ENCODE data around the gene ATP2B3. TPM values are rescaled to one million over a fixed set of nuclear protein-coding genes. Genes with fewer than 3 reads are reported as not detected.

The ATP2B3 gene
- total and polyA plus RNA-seq, 7 experiments from 2014 or later: not detected

DNA sequence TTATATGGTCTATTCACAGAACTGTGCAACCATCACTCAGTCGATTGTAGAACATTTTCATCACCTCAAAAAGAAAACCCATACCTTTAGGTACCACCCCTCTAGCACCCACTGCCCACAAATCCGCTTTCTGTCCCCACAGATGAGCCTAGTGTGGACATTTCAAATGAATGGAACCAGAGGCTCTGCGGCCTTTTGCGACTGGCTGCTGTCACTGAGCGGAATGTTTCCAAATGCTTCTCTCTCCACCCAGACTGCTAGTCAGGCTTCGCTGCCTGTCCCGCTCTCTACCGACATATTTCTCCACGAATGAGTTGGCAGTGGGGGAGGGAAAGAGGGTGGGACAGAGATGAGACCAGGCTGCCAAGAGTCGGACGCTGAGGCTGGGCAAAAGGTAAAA lies 24.4 kb upstream of the ATP2B3 start:
- Mint-ChIP-seq H3K4me1 (peaks cover 0 to 3% (median 0%) of the 10 kb centered on the region in 7 donors), H3K36me3 (no peaks in the 10 kb centered on the region), H3K9me3 (no peaks in the 10 kb centered on the region), H3K4me3 (no peak overlapping the region), H3K27me3 (peaks cover 0 to 5% (median 0%) of the 10 kb centered on the region in 5 donors), H3K27ac (no peak overlapping the region)
- intact Hi-C loops (cut with micrococcal nuclease): no loop called here
- ChIA-PET POLR2A (no interaction called here), CTCF (interaction anchor here (1.5 kb wide), 1 partner anchor 14 kb away, joined by 3 read pairs; no protein-coding TSS in a partner anchor)
- H3K36me3 ChIP-seq (ENCODE audit: control insufficient read depth in 2 of 3, insufficient read depth in 3 of 3, low read length in 3 of 3): no peaks in the 10 kb centered on the region
- ATAC-seq (no peak), DNase-seq (no peak)
- H3K27me3 ChIP-seq (ENCODE audit: control insufficient read depth in 2 of 2, insufficient read depth in 2 of 2, low read length in 2 of 2): no peaks in the 10 kb centered on the region
- no peak overlapping the region for H3K27ac ChIP-seq (ENCODE audit: low read depth, low read length)
- no peak overlapping the region for H3K4me3 ChIP-seq (ENCODE audit: low read length)
- H3K4me1 ChIP-seq (ENCODE audit: control insufficient read depth in 2 of 2, insufficient read depth in 2 of 2, low read length in 2 of 2): no peaks in the 10 kb centered on the region
- H3K9me3 ChIP-seq (ENCODE audit: control insufficient read depth in 2 of 3, low read length in 3 of 3): no peaks in the 10 kb centered on the region

DNA sequence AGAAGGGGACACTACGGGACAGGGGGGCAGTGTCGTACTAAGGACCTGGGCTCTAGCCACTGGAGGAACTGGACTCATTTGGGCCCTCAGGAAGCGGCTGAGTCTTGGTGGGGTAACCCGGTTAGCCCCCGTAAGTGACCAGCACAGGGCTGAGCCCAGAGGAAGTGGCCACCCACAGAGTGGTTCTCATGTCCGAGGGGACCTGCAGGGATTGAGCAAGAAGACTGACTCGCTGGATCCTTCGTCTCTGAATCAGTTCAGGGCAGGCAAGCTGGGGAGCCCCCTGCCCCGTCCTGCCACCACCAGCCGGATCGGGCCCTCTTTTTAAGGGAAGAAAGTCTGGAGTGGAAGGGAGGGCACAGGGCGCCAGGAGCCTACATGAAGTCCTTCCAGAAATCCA lies 23.4 kb upstream of the ATP2B3 start:
- Mint-ChIP-seq H3K4me3 (no peak overlapping the region), H3K36me3 (no peaks in the 10 kb centered on the region), H3K27me3 (peaks cover 0 to 5% (median 0%) of the 10 kb centered on the region in 5 donors), H3K9me3 (no peaks in the 10 kb centered on the region), H3K27ac (no peak overlapping the region), H3K4me1 (peaks cover 0 to 3% (median 0%) of the 10 kb centered on the region in 7 donors)
- Histone ChIP-seq H3K36me3 (ENCODE audit: control insufficient read depth in 2 of 3, insufficient read depth in 3 of 3, low read length in 3 of 3) (no peaks in the 10 kb centered on the region), H3K9me3 (ENCODE audit: control insufficient read depth in 2 of 3, low read length in 3 of 3) (no peaks in the 10 kb centered on the region), H3K27ac (ENCODE audit: low read depth, low read length) (no peak overlapping the region), H3K4me1 (ENCODE audit: control insufficient read depth in 2 of 2, insufficient read depth in 2 of 2, low read length in 2 of 2) (no peaks in the 10 kb centered on the region), H3K4me3 (ENCODE audit: low read length) (no peak overlapping the region), H3K27me3 (ENCODE audit: control insufficient read depth in 2 of 2, insufficient read depth in 2 of 2, low read length in 2 of 2) (no peaks in the 10 kb centered on the region)
- intact Hi-C loops (cut with micrococcal nuclease): no loop called here
- POLR2A ChIA-PET: no interaction called here
- no peak for ATAC-seq
- DNase-seq: no peak
- CTCF ChIA-PET: interaction anchor here (1.5 kb wide), 1 partner anchor 13 kb away, joined by 3 read pairs; no protein-coding TSS in a partner anchor

DNA sequence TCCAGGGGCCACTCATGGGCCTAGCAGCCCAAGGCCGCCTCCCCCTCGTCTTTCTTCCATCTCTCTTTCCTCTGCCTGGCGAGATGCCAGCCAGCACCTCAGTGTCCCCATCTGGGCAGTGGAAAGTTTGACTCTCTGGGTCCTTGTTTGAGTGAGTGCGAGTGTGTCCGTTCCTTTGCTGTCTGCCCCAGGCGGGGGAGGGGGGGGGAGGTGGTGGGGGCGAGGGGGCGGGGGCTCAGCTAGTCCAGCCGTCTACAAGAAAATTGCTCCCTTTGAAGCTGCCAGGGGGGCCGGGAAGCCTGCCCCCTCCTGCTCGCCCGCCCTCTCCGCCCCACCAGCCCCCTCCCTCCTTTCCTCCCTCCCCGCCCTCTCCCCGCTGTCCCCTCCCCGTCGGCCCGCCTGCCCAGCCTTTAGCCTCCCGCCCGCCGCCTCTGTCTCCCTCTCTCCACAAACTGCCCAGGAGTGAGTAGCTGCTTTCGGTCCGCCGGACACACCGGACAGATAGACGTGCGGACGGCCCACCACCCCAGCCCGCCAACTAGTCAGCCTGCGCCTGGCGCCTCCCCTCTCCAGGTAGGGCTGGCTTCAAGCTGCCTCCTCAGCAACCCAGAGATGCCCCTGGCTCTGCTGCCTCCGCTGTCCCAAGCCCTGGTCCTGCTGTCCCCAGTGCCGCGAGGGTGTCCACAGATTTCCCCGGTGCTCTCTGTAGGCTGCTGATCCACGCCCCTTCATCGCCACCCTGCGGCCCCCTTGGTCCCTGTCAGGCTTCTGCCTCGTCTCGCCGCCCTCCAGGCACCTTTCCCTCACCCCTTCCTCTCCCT lies 22.7 kb upstream of the ATP2B3 start, which contains the start of gene BGN:
Gene BGN (plus strand): TSS at position 440 of the 821 bp plus-strand sequence. CDS start 9,652 bp downstream, outside the sequence.
- Mint-ChIP-seq H3K27ac (no peak within 1 kb of the TSS), H3K27me3 (peaks cover 0 to 5% (median 0%) of the 10 kb centered on the region in 5 donors), H3K4me3 (peak within 1 kb of the TSS in 3 of 10 donors; percentile 35 to 68 (median 61)), H3K4me1 (peaks cover 0 to 3% (median 0%) of the 10 kb centered on the region in 7 donors), H3K36me3 (no peaks in the 10 kb centered on the region), H3K9me3 (no peaks in the 10 kb centered on the region)
- POLR2A ChIA-PET: no interaction called here
- no peak for ATAC-seq
- no peak within 1 kb of the TSS for H3K27ac ChIP-seq (ENCODE audit: low read depth, low read length)
- no peak within 1 kb of the TSS for H3K4me3 ChIP-seq (ENCODE audit: low read length)
- CTCF ChIA-PET: interaction anchor here (1.5 kb wide), 1 partner anchor 12 kb away, joined by 3 read pairs; no protein-coding TSS in a partner anchor
- no peaks in the 10 kb centered on the region for H3K9me3 ChIP-seq (ENCODE audit: control insufficient read depth in 2 of 3, low read length in 3 of 3)
- H3K36me3 ChIP-seq (ENCODE audit: control insufficient read depth in 2 of 3, insufficient read depth in 3 of 3, low read length in 3 of 3): no peaks in the 10 kb centered on the region
- H3K4me1 ChIP-seq (ENCODE audit: control insufficient read depth in 2 of 2, insufficient read depth in 2 of 2, low read length in 2 of 2): no peaks in the 10 kb centered on the region
- intact Hi-C loops (cut with micrococcal nuclease): loop anchor here in 1 of 2 donors (1.0 kb wide), 1 partner anchor 24 kb away; the partner anchor contains the start of gene HAUS7
- DNase-seq: peak in 4 of 9 donors; percentile 4 to 18 (median 12)
- no peaks in the 10 kb centered on the region for H3K27me3 ChIP-seq (ENCODE audit: control insufficient read depth in 2 of 2, insufficient read depth in 2 of 2, low read length in 2 of 2)

DNA sequence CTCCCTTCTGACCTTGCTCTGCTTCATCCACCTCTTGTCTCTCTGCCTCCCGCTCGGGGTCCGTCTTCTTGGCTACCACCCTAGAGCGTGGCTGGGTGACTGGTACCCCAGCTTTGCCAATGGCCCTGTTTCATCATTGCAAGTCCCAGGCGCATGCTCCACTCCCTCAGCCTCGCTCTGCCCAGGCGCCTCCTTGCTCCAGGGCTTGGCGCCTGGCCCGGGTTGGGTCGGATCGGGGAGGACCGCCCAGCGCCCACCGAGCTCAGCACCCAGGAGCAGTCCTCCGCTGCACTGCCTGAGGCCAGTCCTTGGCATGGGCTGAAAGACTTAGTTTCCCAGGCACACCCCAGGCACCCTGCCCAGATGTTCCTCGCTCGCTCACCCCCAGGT lies 22.1 kb upstream of the ATP2B3 start:
- H3K4me1 ChIP-seq (ENCODE audit: control insufficient read depth in 2 of 2, insufficient read depth in 2 of 2, low read length in 2 of 2): no peaks in the 10 kb centered on the region
- CTCF ChIA-PET: no interaction called here
- H3K27me3 ChIP-seq (ENCODE audit: control insufficient read depth in 2 of 2, insufficient read depth in 2 of 2, low read length in 2 of 2): no peaks in the 10 kb centered on the region
- DNase-seq (no peak), ATAC-seq (no peak)
- Mint-ChIP-seq H3K4me1 (peaks cover 0 to 3% (median 0%) of the 10 kb centered on the region in 7 donors), H3K36me3 (no peaks in the 10 kb centered on the region), H3K4me3 (peak overlapping the region in 3 of 10 donors; percentile 35 to 68 (median 61)), H3K27ac (no peak overlapping the region), H3K27me3 (peaks cover 0 to 5% (median 0%) of the 10 kb centered on the region in 5 donors), H3K9me3 (no peaks in the 10 kb centered on the region)
- POLR2A ChIA-PET: no interaction called here
- no peak overlapping the region for H3K4me3 ChIP-seq (ENCODE audit: low read length)
- H3K9me3 ChIP-seq (ENCODE audit: control insufficient read depth in 2 of 3, low read length in 3 of 3): no peaks in the 10 kb centered on the region
- no peaks in the 10 kb centered on the region for H3K36me3 ChIP-seq (ENCODE audit: control insufficient read depth in 2 of 3, insufficient read depth in 3 of 3, low read length in 3 of 3)
- intact Hi-C loops (cut with micrococcal nuclease): loop anchor here in 1 of 2 donors (1.0 kb wide), 1 partner anchor 25 kb away; the partner anchor contains the start of gene HAUS7
- no peak overlapping the region for H3K27ac ChIP-seq (ENCODE audit: low read depth, low read length)

DNA sequence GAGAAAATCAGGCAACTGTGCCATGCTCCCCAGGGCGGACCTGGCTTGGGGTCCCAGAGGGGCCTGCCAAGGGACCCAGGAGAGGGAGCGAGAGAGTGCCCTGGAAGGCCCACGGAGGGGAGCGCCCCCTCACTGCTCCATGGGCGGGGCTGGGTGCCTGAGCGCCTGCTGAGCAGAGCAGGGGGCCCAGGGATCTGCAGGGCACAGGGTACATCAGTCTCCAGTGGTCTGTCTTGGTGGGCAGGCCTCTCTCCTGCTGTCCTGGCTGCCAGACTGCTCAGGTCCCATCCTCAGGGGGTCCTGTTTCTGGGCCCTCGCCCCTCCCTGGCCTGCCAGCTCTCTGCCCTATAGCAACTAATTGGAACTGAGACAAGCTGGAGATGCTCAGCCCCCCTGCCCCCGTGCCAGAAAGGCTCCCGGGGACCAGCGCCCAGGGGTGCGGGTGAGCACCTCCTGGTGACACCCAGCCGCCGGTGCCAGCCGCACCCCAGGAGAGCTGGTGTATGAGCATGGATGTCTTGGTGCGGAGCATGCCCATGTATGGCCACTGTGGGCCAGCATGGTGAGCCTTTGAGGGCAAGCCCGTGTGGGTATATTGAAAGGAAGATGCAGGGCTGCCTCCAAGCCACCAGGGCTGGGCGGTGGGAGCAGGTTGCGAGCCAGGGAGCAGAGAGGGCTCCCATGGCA lies 21.4 kb upstream of the ATP2B3 start:
- Histone ChIP-seq H3K4me3 (ENCODE audit: low read length) (no peak overlapping the region), H3K27me3 (ENCODE audit: control insufficient read depth in 2 of 2, insufficient read depth in 2 of 2, low read length in 2 of 2) (no peaks in the 10 kb centered on the region), H3K36me3 (ENCODE audit: control insufficient read depth in 2 of 3, insufficient read depth in 3 of 3, low read length in 3 of 3) (no peaks in the 10 kb centered on the region), H3K27ac (ENCODE audit: low read depth, low read length) (no peak overlapping the region), H3K9me3 (ENCODE audit: control insufficient read depth in 2 of 3, low read length in 3 of 3) (no peaks in the 10 kb centered on the region), H3K4me1 (ENCODE audit: control insufficient read depth in 2 of 2, insufficient read depth in 2 of 2, low read length in 2 of 2) (no peaks in the 10 kb centered on the region)
- H3K4me1 Mint-ChIP-seq: peaks cover 0 to 3% (median 0%) of the 10 kb centered on the region in 7 donors
- H3K27ac Mint-ChIP-seq: no peak overlapping the region
- CTCF ChIA-PET: no interaction called here
- no peak for ATAC-seq
- DNase-seq: no peak
- intact Hi-C loops (cut with micrococcal nuclease): loop anchor here in 1 of 2 donors (1.0 kb wide), 1 partner anchor 26 kb away; the partner anchor contains the start of gene HAUS7
- H3K9me3 Mint-ChIP-seq: peaks cover 0 to 4% (median 0%) of the 10 kb centered on the region in 11 donors
- POLR2A ChIA-PET: no interaction called here
- no peak overlapping the region for H3K4me3 Mint-ChIP-seq
- H3K36me3 Mint-ChIP-seq: no peaks in the 10 kb centered on the region
- H3K27me3 Mint-ChIP-seq: peaks cover 0 to 5% (median 0%) of the 10 kb centered on the region in 5 donors

DNA sequence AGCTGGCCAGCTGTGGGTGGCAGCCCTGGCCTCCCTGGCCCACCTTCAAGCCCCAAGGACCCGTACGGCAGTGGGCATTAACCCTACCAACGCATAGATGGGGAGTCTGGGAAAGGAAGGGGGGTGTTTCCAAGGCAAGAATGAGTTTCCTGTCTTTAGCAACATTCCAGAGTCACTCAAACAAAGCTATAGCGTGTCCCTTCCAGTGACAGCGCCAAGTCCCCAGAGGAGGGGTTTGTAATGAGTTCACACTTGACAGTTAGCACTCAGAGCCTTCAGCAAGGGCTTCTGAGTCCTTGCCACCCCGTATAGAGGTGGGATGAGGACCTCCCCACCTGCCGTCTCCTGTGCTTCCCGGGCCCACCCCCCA lies 20.9 kb upstream of the ATP2B3 start:
- Histone ChIP-seq H3K27ac (ENCODE audit: low read depth, low read length) (no peak overlapping the region), H3K9me3 (ENCODE audit: control insufficient read depth in 2 of 3, low read length in 3 of 3) (no peaks in the 10 kb centered on the region), H3K27me3 (ENCODE audit: control insufficient read depth in 2 of 2, insufficient read depth in 2 of 2, low read length in 2 of 2) (no peaks in the 10 kb centered on the region), H3K4me1 (ENCODE audit: control insufficient read depth in 2 of 2, insufficient read depth in 2 of 2, low read length in 2 of 2) (no peaks in the 10 kb centered on the region), H3K4me3 (ENCODE audit: low read length) (no peak overlapping the region), H3K36me3 (ENCODE audit: control insufficient read depth in 2 of 3, insufficient read depth in 3 of 3, low read length in 3 of 3) (no peaks in the 10 kb centered on the region)
- CTCF ChIA-PET: no interaction called here
- no peak overlapping the region for H3K4me3 Mint-ChIP-seq
- POLR2A ChIA-PET: no interaction called here
- peaks cover 0 to 3% (median 0%) of the 10 kb centered on the region in 7 donors for H3K4me1 Mint-ChIP-seq
- no peak for ATAC-seq
- peaks cover 0 to 5% (median 0%) of the 10 kb centered on the region in 5 donors for H3K27me3 Mint-ChIP-seq
- H3K27ac Mint-ChIP-seq: no peak overlapping the region
- H3K36me3 Mint-ChIP-seq: no peaks in the 10 kb centered on the region
- H3K9me3 Mint-ChIP-seq: peaks cover 0 to 4% (median 0%) of the 10 kb centered on the region in 11 donors
- intact Hi-C loops (cut with micrococcal nuclease): no loop called here
- DNase-seq: no peak

Measured in naive thymus-derived CD4-positive, alpha-beta T cell (primary cell).